H9 (cell line): ENCODE data around the gene MYO1C. TPM values are rescaled to one million over a fixed set of nuclear protein-coding genes. Genes with fewer than 3 reads are reported as not detected.
A peak's percentile ranks its signal among the peaks of the same experiment; 100 is the strongest.

Source experiments
- DNase-seq: peaks from one replicate; pipeline ENCODE4 v3.0.0-alpha.2; 2017
- H2AFZ ChIP-seq: one replicate; pipeline ENCODE4 v1.6.1; 2013; ENCODE audit warnings: mild to moderate bottlenecking, low read length, control low read depth, moderate library complexity
- H2AK5ac ChIP-seq: 2 replicates; pipeline ENCODE4 v1.6.1; 2013; ENCODE audit warnings: low read length, control low read depth, mixed read lengths; ENCODE audit not compliant: insufficient read length
- H2BK120ac ChIP-seq: one replicate; pipeline ENCODE4 v1.6.1; 2013; ENCODE audit warnings: low read depth, mild to moderate bottlenecking, low read length, control low read depth, inconsistent platforms; ENCODE audit not compliant: poor library complexity, severe bottlenecking
- H2BK12ac ChIP-seq: 2 replicates; pipeline ENCODE4 v1.6.1; 2013; ENCODE audit warnings: low read length, control low read depth, mixed read lengths, low read depth; ENCODE audit not compliant: insufficient read length
- H2BK15ac ChIP-seq: 2 replicates; pipeline ENCODE4 v1.6.1; 2013; ENCODE audit warnings: low read depth, low read length, control low read depth
- H2BK20ac ChIP-seq: one replicate; pipeline ENCODE4 v1.6.1; 2013; ENCODE audit warnings: low read depth, mild to moderate bottlenecking, low read length, control low read depth, inconsistent platforms; ENCODE audit not compliant: poor library complexity, severe bottlenecking
- H2BK5ac ChIP-seq: 2 replicates; pipeline ENCODE4 v1.6.1; 2013; ENCODE audit warnings: low read length, control low read depth, mixed read lengths; ENCODE audit not compliant: insufficient read length
- H3K14ac ChIP-seq: 2 replicates; pipeline ENCODE4 v1.6.1; 2013; ENCODE audit warnings: low read length, control low read depth; ENCODE audit not compliant: insufficient read depth
- H3K18ac ChIP-seq: 2 replicates; pipeline ENCODE4 v1.6.1; 2013; ENCODE audit warnings: low read depth, mild to moderate bottlenecking, mixed read lengths, low read length, control low read depth; ENCODE audit not compliant: insufficient read length
- H3K23ac ChIP-seq: 2 replicates; pipeline ENCODE4 v1.6.1; 2013; ENCODE audit warnings: low read length, control low read depth, mixed read lengths, low read depth; ENCODE audit not compliant: insufficient read length
- H3K23me2 ChIP-seq: 2 replicates; pipeline ENCODE4 v1.6.1; 2013; ENCODE audit warnings: low read depth, mild to moderate bottlenecking, mixed read lengths, low read length, control low read depth; ENCODE audit not compliant: insufficient read length, poor library complexity, severe bottlenecking
- H3K27ac ChIP-seq: 2 replicates; pipeline ENCODE4 v1.5.1; 2013; ENCODE audit warnings: low read length, control low read depth, mixed read lengths, low read depth; ENCODE audit not compliant: insufficient read length
- H3K27me3 ChIP-seq: 2 replicates; pipeline ENCODE4 v1.6.1; 2013; ENCODE audit warnings: low read length, control low read depth, inconsistent platforms; ENCODE audit not compliant: insufficient read depth
- H3K4ac ChIP-seq: 2 replicates; pipeline ENCODE4 v1.6.1; 2013; ENCODE audit warnings: low read depth, mild to moderate bottlenecking, control low read depth, inconsistent platforms, low read length, moderate library complexity
- H3K4me1 ChIP-seq: 2 replicates; pipeline ENCODE4 v1.6.1; 2013; ENCODE audit warnings: low read length, control low read depth, inconsistent platforms; ENCODE audit not compliant: insufficient read depth
- H3K4me2 ChIP-seq: 2 replicates; pipeline ENCODE4 v1.6.1; 2013; ENCODE audit warnings: low read length, control low read depth, mixed read lengths; ENCODE audit not compliant: insufficient read length, insufficient read depth
- H3K56ac ChIP-seq: 2 replicates; pipeline ENCODE4 v1.6.1; 2013; ENCODE audit warnings: low read depth, mild to moderate bottlenecking, mixed read lengths, low read length, control low read depth; ENCODE audit not compliant: insufficient read length
- H3K79me1 ChIP-seq: 2 replicates; pipeline ENCODE4 v1.6.1; 2013; ENCODE audit warnings: low read depth, mild to moderate bottlenecking, moderate library complexity, low read length, control low read depth, inconsistent platforms; ENCODE audit not compliant: insufficient read depth, poor library complexity, severe bottlenecking
- H3K79me2 ChIP-seq: 2 replicates; pipeline ENCODE4 v1.6.1; 2013; ENCODE audit warnings: low read length, control low read depth, inconsistent platforms; ENCODE audit not compliant: insufficient read depth
- H3K9ac ChIP-seq: 2 replicates; pipeline ENCODE4 v1.6.1; 2013; ENCODE audit warnings: low read length, control low read depth, mixed read lengths; ENCODE audit not compliant: insufficient read length; ENCODE audit errors: extremely low read depth
- H3K9me3 ChIP-seq: one replicate; pipeline ENCODE4 v1.6.1; 2013; ENCODE audit warnings: low read depth, low read length, inconsistent platforms; ENCODE audit not compliant: control insufficient read depth
- H3T11ph ChIP-seq: one replicate; pipeline ENCODE4 v1.6.1; 2013; ENCODE audit warnings: mild to moderate bottlenecking, low read length, control low read depth, inconsistent platforms
- H4K20me1 ChIP-seq: one replicate; pipeline ENCODE4 v1.6.1; 2013; ENCODE audit not compliant: control insufficient read depth, insufficient read length, insufficient read depth
- H4K5ac ChIP-seq: 2 replicates; pipeline ENCODE4 v1.6.1; 2013; ENCODE audit warnings: low read depth, mild to moderate bottlenecking, mixed read lengths, low read length, control low read depth; ENCODE audit not compliant: insufficient read length
- H4K8ac ChIP-seq: replicated peaks from 2 replicates; pipeline ENCODE4 v1.6.1; 2013; ENCODE audit warnings: low read length, control low read depth, mixed read lengths, low read depth; ENCODE audit not compliant: insufficient read length
- H4K91ac ChIP-seq: 2 replicates; pipeline ENCODE4 v1.6.1; 2013; ENCODE audit warnings: low read depth, mild to moderate bottlenecking, moderate library complexity, mixed read lengths, low read length, control low read depth; ENCODE audit not compliant: insufficient read length
- H3K27ac Mint-ChIP-seq, 3 experiments: 2 replicates in 2 of 3; 3 replicates in 1 of 3; pipeline ENCODE4 v1.8.0; 2020 to 2021; ENCODE audit warnings: mixed read lengths in 3 of 3, mild to moderate bottlenecking in 1 of 3, moderate library complexity in 1 of 3
- H3K27me3 Mint-ChIP-seq: 2 replicates; pipeline ENCODE4 v1.8.0; 2021; ENCODE audit warnings: low read depth, mild to moderate bottlenecking, moderate library complexity, mixed read lengths
- H3K36me3 Mint-ChIP-seq, 3 experiments: 2 replicates in 2 of 3; 3 replicates in 1 of 3; pipeline ENCODE4 v1.8.0; 2020 to 2021; ENCODE audit warnings: low read depth in 3 of 3, mixed read lengths in 3 of 3; ENCODE audit not compliant: insufficient read depth in 1 of 3
- H3K4me1 Mint-ChIP-seq, 2 experiments: 2 replicates each; pipeline ENCODE4 v1.8.0; 2020; ENCODE audit warnings: mixed read lengths in 2 of 2
- H3K4me3 Mint-ChIP-seq, 2 experiments: 2 replicates in 1 of 2; 3 replicates in 1 of 2; pipeline ENCODE4 v1.8.0; 2020 to 2021; ENCODE audit warnings: mild to moderate bottlenecking in 2 of 2, mixed read lengths in 2 of 2, moderate library complexity in 1 of 2
- H3K9me3 Mint-ChIP-seq, 2 experiments: 2 replicates in 1 of 2; 3 replicates in 1 of 2; pipeline ENCODE4 v1.8.0; 2020; ENCODE audit warnings: mild to moderate bottlenecking in 2 of 2, mixed read lengths in 2 of 2, moderate library complexity in 1 of 2
- WGBS: extraction: QIAGEN DNeasy Blood & Tissue Kit; methylation state at CpG from one replicate; pipeline ENCODE4 v1.1.7; 2013; ENCODE audit warnings: missing lambda C conversion rate, low lambda C conversion rate, mixed read lengths; ENCODE audit not compliant: insufficient read length; ENCODE audit errors: extremely low coverage; 5-methylcytosine and 5-hydroxymethylcytosine counted together
- total RNA-seq: library from RNA; stranded (reverse); gene quantifications from 2 replicates; pipeline ENCODE4 v1.2.1, GENCODE V29; 2021
- TF ChIP-seq, protein P1 (sequence below): fragments of 200-600 bp; sonication (generic); conservative IDR thresholded peaks from 3 replicates; pipeline ENCODE4 v1.8.0; 2021; ENCODE audit warnings: antibody characterized with exemption, mild to moderate bottlenecking

The MYO1C gene
- total RNA-seq, 1 experiment from 2014 or later, result 86.5 TPM

DNA sequence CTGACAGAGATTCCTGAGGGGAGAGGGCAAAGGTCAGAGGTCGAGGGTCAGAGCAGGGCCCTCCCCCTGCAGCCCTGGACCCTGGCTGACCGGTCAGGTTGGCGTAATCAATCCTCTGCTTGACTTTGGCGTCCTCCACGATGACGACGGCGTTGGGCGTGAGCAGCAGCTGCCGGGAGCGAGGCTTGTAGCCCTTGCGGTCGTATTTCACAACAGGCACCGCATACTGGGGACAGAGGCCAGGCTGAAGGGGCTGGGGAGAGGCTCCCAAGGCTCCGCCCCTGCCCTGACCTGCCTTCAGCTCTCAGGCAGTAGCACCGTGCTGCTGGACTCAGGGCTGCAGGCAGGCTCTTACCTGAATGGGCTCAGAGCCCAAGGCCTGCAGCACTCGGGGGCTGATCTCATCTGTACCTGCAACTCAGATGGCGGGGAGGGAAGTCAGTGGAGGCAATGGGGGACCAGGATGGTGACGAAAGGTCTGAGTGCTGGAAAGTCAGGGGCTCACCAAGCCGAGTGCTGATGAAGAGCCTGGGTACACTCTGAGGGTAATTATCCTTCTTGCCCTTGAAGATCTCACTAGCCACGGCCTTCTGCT is 24.5 kb downstream of the MYO1C start:
- H3T11ph ChIP-seq, result no peak overlapping the region
- no CpG with 5 or more reads among the region's 21 CpGs for WGBS
- H3K79me1 ChIP-seq, result no peaks in the 10 kb centered on the region
- no peak overlapping the region for H3K4ac ChIP-seq
- TF ChIP-seq, protein P1, sequence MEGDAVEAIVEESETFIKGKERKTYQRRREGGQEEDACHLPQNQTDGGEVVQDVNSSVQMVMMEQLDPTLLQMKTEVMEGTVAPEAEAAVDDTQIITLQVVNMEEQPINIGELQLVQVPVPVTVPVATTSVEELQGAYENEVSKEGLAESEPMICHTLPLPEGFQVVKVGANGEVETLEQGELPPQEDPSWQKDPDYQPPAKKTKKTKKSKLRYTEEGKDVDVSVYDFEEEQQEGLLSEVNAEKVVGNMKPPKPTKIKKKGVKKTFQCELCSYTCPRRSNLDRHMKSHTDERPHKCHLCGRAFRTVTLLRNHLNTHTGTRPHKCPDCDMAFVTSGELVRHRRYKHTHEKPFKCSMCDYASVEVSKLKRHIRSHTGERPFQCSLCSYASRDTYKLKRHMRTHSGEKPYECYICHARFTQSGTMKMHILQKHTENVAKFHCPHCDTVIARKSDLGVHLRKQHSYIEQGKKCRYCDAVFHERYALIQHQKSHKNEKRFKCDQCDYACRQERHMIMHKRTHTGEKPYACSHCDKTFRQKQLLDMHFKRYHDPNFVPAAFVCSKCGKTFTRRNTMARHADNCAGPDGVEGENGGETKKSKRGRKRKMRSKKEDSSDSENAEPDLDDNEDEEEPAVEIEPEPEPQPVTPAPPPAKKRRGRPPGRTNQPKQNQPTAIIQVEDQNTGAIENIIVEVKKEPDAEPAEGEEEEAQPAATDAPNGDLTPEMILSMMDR, result no peak
- no peak overlapping the region for H3K14ac ChIP-seq
- H2AFZ ChIP-seq, result no peak overlapping the region
- no peak overlapping the region for H3K4me2 ChIP-seq
- H2BK15ac ChIP-seq, result no peak overlapping the region
- H4K91ac ChIP-seq, result no peak overlapping the region
- H4K8ac ChIP-seq, result no peak overlapping the region
- no peak for DNase-seq
- no peaks in the 10 kb centered on the region for H3K9me3 ChIP-seq
- H2BK12ac ChIP-seq, result no peak overlapping the region
- H4K5ac ChIP-seq, result no peak overlapping the region
- no peaks in the 10 kb centered on the region for H3K27me3 ChIP-seq
- H3K4me1 ChIP-seq, result no peaks in the 10 kb centered on the region; the same call in 1 of the 2 replicates
- H2BK20ac ChIP-seq, result no peak overlapping the region
- Mint-ChIP-seq H3K4me1 (peaks cover 0 to 28% of the 10 kb centered on the region in 2 experiments; a peak in 2 of 4 replicates), H3K27ac (peak overlapping the region in 1 of 3 experiments; percentile 36; a peak in 1 of 7 replicates), H3K27me3 (no peaks in the 10 kb centered on the region), H3K9me3 (no peaks in the 10 kb centered on the region), H3K4me3 (no peak overlapping the region), H3K36me3 (peaks cover 11 to 70% (median 26%) of the 10 kb centered on the region in 3 experiments; a peak in 6 of 7 replicates)
- no peak overlapping the region for H3K23ac ChIP-seq
- no peak overlapping the region for H3K18ac ChIP-seq
- H3K56ac ChIP-seq, result no peak overlapping the region
- no peaks in the 10 kb centered on the region for H3K79me2 ChIP-seq
- H2AK5ac ChIP-seq, result no peak overlapping the region
- no peak overlapping the region for H2BK5ac ChIP-seq
- H4K20me1 ChIP-seq, result no peaks in the 10 kb centered on the region
- H2BK120ac ChIP-seq, result no peak overlapping the region
- no peaks in the 10 kb centered on the region for H3K23me2 ChIP-seq
- H3K9ac ChIP-seq, result no peak overlapping the region
- H3K27ac ChIP-seq, result no peak overlapping the region
